Measurements from ENCODE around the gene KCNJ14.

GRCh38 chr19:48465215-48465614 lies 9.8 kb downstream of the KCNJ14 start:
- no peak for TF ChIP-seq CTCF (IDR thresholded peaks at IDR 0.05)
- TF ChIP-seq POLR2AphosphoS5 (IDR thresholded peaks at IDR 0.05), result no peak
- TF ChIP-seq EP300 (IDR thresholded peaks at IDR 0.05), result no peak
- TF ChIP-seq POLR2A (IDR thresholded peaks at IDR 0.05), result no peak

Data from gastroesophageal sphincter (tissue), 3 donors.